ENCODE data around the gene PAFAH2.
"Not testable (repeated sequence)": the region's sequence is repeated elsewhere in the genome, so short reads cannot be mapped to it uniquely, and the experiment has no call there.

PAFAH2 gene

DNA sequence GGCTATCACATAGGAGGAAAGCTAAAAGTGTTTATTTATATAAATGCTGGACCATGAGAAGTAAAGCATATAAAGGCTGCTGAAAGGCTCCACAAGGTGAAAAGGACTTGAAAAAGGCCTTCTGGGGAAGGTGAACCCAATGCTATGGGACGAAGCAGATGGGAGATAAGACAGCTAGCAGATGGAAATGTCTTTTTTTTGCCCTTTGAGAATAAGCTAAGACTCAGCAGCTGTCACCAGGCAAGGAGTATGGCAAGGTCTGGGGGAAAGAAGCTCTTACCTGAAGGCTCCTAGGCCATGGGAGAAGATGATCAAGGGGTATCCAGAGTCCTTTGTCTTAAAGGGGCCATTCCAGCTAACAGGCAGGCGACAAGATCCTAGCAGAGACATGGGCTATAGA lies 9.9 kb downstream of the PAFAH2 start:
- DNase-seq (ENCODE audit: low read depth in 1 of 2, low spot score in 1 of 2), result no peak

DNA sequence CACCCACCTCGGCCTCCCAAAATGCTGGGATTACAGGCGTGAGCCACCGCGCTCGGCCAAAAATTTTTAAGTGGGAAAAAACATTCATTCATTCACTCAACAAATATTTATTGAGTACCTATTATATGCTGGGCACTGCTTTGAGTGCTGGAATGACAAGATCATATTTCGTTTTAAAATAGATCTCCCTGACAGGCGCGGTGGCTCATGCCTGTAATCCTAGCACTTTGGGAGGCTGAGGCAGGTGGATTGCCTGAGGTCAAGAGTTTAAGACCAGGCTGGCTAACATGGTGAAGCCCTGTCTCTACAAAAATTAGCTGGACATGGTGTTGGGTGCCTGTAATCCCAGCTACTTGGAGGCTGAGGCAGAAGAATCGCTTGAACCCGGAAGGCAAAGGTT lies 11.1 kb downstream of the PAFAH2 start:
- not testable (repeated sequence) for DNase-seq (ENCODE audit: low read depth in 1 of 2, low spot score in 1 of 2)

DNA sequence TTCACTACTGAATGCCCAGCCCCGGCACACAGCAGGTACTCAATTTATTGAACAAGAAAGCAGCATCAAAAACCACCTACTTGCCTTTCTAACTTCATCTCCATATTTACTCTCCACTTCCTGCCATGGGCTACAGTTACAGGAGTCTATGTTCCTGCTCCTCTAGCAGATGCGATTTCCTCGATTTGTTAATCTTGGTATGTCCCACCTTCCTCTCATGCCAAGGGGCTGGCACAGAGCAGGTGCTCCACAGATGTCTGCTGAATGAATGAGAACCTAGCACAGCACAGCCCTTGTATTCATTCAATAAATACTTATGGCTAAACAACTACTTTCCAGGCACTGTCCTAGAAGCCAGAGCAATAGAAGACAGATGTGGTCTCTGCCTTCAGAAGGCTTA lies 12.2 kb downstream of the PAFAH2 start:
- DNase-seq (ENCODE audit: low read depth in 1 of 2, low spot score in 1 of 2), result no peak

DNA sequence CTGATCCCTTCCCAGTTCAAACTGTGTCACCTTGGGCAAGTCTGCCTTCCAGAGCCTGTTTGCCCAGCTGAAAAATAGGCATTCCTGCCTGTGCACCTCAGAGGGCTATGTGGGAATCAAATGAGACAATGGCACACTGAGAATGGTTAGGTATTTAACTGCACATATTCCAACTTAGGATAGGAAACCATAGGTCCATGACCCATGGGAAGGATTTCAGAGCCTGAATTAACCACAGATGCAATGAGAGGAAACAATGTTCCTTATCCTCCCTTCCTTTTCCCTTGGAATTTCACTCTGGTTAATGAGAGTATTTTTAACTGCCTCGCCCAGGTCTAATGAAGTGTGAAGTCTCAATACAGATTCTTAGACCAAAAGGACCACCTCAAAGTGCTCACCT lies 12.7 kb downstream of the PAFAH2 start:
- DNase-seq (ENCODE audit: low read depth in 1 of 2, low spot score in 1 of 2), result no peak

DNA sequence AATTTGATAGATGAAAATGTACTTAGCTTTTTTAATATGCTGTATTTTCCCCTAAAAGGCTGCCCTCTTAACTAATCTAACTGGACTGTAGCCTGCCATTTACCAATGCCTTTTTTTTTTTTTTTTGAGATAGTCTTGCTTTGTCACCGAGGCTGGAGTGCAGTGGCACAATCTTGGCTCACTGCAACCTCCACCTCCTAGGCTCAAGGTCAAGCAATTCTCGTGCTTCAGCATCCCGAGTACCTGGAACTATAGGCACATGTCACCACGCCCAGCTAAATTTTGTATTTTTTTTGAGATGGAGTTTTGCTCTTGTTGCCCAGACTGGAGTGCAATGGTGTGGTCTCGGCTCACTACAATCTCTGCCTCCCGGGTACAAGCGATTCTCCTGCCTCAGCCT lies 18.7 kb downstream of the PAFAH2 start:
- no peak for DNase-seq (ENCODE audit: low read depth in 1 of 2, low spot score in 1 of 2)

DNA sequence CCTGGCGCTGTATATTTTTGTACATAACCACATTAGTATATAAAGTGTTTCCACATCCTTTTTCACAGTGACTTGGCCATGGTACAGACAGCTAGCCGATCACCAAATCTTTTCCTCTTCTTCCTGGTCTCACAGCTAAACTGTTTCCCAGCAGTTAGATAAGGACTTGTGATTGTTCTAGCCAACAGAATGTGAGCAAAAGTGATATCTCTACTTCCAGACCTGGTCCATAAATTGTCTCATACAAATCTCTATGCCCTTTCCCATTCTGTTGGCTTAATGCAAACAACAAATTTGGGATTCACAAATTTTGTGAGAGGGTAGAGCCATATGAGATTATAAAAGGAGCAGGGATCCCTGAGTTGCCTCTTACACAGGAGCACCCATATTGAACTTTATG lies 19.5 kb downstream of the PAFAH2 start:
- DNase-seq (ENCODE audit: low read depth in 1 of 2, low spot score in 1 of 2), result no peak

DNA sequence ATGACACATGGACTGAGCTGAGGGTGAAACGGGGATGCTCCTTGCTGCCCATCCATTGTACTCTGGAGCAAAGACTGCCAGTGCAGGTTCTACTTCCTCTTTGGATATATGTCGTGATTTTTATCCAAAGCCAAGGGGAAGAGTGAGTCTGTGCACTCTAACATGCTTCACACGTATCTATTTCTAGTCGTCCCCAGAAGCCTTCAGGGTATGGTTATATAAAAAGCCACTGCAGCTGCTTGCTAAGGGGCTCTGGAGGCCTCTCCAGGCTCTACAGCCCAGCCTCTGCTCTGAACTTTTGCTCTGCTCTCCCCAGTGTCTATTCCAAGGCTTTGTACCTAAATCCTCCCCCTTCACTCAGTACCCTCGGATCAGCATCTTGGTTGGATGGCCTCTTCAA lies 20.1 kb downstream of the PAFAH2 start:
- DNase-seq (ENCODE audit: low read depth in 1 of 2, low spot score in 1 of 2), result no peak

DNA sequence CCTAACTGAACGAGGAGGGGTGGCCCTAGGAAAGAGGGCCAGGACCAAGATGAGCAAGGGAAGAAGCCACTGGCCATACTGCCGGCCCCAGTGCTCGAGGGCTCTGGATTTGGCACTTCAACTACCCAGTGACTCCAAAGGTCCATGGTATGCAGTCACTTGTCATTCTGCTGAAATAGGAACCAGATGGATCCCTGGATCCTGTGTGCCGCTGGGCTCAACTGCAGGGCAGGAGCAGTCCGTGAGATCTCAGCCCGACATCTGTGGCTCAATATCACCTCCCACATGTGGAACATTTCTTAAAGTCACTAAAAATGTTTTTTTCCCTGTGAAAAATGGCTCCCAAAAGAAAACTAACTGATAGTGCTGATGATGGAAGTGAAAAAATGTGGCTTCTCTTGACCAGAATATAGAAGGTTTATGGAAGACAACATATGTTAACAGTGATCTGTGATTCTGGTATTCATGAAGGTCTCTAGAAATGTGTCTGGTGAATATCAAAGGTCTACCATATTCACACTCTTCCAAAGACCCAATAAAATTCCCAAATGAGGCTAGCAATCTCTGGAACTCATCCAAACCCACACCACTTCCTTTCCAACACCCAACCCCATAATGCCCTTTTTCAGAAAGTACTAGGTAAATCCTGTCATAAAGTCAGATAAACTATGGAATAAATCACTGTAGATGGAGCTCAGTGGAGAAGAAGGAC lies 24.1 kb downstream of the PAFAH2 start:
- DNase-seq (ENCODE audit: low read depth in 1 of 2, low spot score in 1 of 2), result no peak

DNA sequence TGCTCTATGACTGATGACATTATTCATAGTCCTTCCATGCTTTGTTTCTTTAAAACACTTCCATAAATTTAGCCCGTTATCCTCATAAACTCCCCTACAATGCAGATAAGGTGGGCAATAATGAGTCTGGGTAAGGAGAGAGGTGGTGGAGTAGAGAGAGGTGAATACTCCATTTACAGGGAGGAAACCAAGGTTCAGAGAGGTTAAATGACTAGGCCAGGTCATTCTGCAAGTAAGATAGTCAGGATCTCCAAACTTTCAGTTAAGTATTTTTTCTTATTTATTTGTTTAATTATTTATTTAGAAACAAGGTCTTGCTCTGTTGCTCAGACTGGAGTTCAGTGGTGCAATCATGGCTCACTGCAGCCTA lies 26.1 kb downstream of the PAFAH2 start:
- no peak for DNase-seq (ENCODE audit: low read depth in 1 of 2, low spot score in 1 of 2)

DNA sequence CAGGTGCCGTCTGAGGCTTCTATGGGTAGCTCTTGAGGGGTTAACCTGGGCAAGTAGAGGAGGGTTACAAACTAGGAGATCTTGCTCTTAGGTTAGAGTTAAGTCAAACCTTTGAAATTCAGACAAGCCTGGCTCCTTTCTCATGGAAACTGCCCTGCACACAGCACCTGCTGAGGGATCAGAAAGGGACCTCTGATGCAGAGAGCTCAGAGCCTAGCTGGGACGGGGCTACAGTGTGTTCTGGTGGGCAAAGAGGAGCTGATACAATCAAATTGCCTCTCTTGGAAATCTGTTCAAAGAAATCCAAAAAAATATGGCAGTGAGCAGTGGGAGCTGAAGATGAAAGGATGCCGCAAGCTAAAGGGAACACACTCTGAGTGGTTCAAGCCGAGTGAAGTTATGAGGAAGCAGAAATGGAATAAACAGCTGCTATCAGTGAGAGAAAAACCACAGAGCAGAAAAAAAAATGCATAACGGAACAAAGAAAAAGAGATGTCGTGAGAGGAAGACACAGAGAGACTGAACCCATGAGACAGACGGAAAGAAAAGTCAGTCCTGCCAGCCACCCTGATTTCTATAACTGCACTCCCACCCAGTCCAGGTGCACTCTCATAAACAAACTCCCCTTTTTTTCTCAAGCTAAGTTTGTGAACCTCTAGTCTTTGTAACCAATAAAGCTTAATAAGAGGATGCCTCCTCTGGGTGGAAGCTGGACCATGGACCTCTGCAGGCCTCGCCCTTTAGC lies 26.6 kb downstream of the PAFAH2 start:
- DNase-seq (ENCODE audit: low read depth in 1 of 2, low spot score in 1 of 2), result no peak

DNA sequence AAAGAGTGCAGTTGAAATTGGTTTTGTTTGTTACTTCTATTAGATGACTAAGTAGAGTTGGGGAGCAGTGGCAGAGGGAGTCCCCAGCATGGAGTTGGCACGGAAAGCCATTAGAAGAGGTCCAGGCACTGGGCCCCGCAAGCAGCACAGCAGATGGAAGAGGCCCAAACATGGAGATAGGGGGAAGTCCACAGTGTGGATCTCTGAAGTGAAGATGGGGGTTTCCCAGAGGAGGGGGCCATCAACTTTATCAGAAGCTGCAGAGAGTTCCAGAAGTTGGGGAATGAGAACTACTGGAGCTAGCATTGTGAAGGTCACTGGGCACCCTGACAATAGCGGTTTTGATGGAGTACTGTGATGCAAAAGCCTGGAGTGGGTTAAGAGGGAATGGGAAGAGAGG lies 30.6 kb downstream of the PAFAH2 start:
- DNase-seq (ENCODE audit: low read depth in 1 of 2, low spot score in 1 of 2), result no peak

DNA sequence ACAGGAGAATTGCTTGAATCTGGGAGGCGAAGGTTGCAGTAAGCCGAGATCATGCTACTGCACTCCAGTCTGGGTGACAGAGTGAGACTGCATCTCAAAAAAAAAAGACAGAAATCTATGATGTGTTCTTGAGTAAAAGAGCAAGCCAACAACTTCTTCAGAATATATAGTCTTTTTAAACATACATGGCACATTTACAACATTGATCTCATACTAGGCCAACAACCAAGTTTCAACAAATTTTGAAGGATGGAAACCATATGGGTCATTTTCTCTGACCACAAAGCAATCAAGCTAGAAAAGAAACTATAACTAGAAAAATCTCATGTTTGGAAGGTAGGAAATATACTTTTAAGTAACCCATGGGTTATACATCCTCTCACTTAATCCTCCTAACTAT lies 38.3 kb downstream of the PAFAH2 start:
- DNase-seq (ENCODE audit: low read depth in 1 of 2, low spot score in 1 of 2), result no peak

DNA sequence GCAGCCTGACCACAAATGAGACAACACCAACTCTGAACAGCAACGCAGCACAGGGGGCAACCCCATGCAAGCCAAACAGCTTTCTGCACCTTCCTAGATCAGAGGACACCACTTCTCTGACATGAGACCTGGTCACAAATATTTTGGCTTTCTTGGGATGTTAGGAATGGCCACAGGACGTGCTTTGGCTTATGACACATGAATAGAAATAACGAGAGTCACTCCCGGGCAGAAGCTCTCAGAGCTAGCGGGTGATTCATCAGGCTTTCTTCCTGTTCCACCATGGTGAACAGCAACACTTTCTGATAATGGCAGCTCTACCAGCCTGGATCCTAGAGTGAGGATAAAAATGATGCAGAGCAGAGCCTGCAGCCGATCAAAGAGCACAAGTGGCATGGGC lies 39.4 kb downstream of the PAFAH2 start:
- DNase-seq (ENCODE audit: low read depth in 1 of 2, low spot score in 1 of 2), result no peak

DNA sequence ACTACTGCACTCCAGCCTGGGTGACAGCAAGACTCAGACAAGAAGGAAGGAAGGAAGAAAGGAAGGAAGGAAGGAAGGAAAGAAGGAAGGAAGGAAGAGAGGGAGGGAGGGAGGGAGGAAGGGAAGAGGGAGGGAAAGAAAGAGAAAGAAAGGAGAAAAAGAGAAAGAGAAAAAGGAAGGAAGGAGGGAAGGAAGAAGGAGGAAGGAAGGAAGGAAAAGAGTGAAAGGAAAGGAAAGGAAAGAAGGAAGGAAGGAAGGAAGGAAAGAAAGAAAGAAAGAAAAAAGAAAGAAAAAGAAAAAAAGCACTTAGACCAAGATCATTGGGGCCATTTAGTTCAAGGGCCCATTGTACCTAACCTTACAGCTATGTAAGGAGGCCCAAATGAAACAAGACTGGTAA lies 42.3 kb downstream of the PAFAH2 start:
- DNase-seq (ENCODE audit: low read depth in 1 of 2, low spot score in 1 of 2), result no peak

DNA sequence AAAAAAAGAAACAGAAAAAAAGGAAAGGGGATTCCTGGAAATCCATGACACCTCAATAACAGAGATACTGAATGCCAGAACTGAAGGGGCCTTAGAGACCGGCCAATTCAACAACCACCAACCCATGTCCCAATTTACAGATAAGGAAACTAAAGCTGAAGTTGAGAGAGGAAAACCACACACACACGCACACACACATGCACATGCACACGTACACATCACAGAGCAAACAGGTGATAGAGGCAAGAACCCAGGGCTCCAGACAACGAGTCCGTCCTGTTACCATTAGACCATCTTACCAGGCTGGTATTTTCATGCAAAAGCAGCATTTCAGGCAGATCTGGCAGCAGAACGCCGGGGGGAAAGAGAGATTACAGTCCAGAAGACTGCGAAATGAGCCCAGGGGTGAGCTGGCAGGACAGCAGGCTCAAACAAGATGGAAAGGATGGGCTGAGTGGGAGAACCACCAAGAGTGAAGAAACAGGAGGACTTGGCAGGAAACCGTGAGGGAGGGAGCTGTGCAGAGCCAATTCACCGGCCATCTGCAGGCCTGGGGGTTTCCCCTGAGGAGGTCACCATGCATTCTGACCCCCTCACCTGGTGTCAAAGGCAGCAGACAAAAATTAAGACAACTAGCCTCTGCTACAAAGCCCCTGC lies 43.5 kb downstream of the PAFAH2 start:
- no peak for DNase-seq (ENCODE audit: low read depth in 1 of 2, low spot score in 1 of 2)

DNA sequence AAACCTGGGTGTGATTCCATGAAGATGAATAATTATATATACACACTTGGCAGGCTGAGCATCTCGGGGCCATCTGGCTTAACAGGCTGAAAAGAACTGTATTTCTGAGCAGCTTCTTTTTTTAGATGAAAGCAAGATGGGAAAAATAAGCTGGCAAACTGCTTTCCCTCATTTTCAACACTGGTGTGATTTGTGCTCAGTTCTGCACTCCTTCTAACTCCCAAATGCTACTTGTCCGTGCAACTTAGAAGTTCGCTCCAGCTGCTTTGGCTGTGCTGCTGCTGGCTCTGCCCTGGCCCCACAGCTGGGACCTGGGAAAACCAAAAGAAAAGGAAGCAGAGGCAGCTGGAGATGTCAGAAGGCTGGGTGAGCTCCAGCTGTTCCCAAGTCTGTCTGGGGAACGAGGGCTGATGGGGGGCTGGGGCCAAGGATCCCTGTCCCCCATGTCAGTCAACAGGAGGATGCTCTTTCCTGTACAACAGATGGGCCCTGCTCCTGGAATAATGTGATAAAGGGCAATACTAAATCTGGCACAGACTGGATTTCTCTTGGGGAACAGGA lies 44.9 kb downstream of the PAFAH2 start:
- no peak for DNase-seq (ENCODE audit: low read depth in 1 of 2, low spot score in 1 of 2)

DNA sequence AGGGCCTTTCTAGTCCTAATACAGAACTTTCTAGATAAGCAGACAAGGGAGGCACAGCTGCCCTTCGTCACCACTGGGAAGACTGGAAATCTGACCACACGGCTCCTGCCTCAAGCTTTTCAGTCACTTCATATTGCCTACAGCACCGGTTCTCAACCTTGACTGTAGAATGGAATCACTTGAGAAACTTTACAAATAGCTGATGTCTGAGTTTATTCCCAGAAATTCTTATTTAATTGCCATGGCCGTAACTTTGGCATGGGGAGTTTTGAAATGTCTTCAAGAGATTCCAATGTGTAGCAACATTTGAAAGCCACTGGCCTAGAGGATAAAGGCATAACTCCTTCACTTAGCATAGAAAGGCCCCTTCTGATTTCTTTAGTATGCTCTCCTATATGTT lies 49.2 kb downstream of the PAFAH2 start:
- DNase-seq (ENCODE audit: low read depth in 1 of 2, low spot score in 1 of 2), result no peak

DNA sequence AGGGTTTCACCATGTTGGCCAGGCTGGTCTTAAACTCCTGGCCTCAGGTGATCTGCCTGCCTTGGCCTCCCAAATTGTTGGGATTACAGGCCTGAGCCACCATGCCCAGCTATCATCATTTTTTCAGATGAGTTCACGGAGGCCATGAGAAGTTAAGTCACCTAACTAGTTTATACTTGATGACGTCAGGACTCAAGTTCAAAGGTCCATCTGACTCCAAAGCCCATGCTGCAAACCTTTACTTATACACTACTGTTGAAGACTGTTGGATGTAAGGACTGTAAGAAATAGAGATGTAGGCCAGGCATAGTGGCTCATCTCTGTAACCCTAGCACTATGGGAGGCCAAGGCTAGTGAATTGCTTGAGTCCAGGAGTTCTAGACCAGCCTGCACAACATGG lies 50.8 kb downstream of the PAFAH2 start:
- DNase-seq (ENCODE audit: low read depth in 1 of 2, low spot score in 1 of 2), result no peak

DNA sequence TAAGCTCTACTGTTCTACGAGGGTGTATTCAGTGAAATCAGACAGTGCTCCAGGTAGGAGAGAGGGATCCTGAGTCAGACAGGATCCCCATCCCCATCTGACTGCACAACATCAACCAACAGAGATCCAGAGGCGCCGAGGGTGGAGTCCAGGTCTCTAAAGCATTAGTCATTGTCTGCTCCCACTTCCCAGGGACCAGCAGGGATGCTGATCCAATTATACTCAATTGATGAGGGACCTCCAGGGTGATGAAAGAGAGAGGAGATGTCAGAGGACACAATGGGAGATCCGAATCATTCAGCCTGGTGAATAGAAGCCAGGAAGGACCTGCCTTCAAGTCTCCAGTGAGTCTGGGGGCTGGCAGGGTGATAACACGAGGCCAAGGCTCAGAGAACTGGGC lies 52.1 kb downstream of the PAFAH2 start:
- DNase-seq (ENCODE audit: low read depth in 1 of 2, low spot score in 1 of 2), result no peak

DNA sequence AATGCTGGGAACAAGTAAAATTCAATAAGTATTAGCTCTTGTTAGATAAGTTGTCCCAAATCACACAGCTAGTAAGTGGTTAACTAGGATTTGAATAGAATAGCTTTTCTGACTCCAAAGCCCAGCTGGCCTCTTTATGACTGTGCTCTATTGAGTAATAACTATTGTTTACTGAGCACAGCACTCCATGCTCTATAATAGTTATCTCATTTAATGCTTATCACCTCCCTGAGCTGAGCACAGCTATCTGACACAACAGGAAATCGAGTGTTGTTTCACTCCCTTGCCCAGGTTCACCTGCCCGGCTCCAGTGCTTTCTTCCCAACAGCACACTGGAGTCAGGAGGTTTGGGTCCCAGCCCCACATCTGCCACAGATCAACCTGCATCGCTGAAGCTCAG lies 52.9 kb downstream of the PAFAH2 start:
- DNase-seq (ENCODE audit: low read depth in 1 of 2, low spot score in 1 of 2), result no peak

DNA sequence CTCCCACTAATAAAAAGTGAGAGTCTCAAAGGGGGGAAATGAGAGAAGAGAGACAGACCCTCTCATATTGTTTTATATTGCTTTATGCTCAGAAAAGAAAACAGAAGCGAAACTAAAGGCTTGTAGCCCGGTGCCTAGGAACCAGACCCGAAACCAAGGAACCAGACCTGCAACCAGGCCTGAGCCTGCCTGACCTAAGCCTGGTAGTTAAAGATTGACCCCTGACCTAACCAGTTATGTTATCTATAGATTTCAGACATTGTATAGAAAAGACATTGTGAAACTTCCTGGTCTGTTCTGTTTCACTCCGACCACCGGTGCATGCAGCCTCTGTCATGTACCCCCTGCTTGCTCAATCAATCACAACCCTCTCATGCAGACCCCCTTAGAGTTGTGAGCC lies 54.4 kb downstream of the PAFAH2 start:
- not testable (repeated sequence) for DNase-seq (ENCODE audit: low read depth in 1 of 2, low spot score in 1 of 2)

DNA sequence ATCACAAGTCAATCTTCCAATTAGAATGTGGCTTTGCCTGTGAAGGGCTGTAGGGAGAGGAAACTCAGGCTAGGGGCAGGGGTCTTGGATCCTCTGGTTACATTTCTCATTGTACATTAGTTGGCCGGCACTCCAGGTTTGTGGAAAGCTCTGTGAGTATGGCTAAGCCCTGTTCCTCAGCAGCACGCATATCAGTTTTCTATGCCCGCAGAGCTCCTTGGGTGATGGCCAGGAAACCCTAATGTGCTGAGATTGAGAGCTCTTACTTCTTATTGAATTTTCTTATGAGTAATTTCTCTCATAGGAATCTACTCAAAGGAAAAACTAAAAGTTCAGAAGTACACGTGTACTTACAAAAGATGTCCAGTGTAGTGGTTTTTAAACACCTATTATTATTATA lies 60.9 kb downstream of the PAFAH2 start:
- no peak for DNase-seq (ENCODE audit: low read depth in 1 of 2, low spot score in 1 of 2)
